ENCODE measurements around the gene CLCN4.

CLCN4 gene

DNA sequence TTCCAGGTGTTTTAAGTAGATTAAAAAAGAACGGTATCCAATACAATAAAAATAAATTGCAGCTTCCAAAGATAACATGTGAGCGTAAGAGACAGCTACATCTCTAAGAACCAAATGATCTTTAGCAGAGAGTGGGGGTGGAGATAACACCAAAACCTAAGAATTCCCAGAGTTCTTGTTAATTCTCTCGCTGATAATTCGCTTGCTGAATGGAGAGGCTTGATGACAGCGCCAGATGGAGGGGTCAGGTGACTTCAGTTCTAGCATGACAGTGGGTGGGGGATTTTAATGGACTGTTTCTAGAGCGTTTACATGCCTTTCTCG, 2.3 kb downstream of the CLCN4 start:
- DNase-seq: no peak
- in situ Hi-C loops (cut with MboI; ENCODE audit: low pct_unique_long_range_greater_than_20kb, low sequenced_read_pairs): no loop called here

- in situ Hi-C loops (cut with MboI; ENCODE audit: low pct_unique_long_range_greater_than_20kb, low sequenced_read_pairs): no loop called here
- DNase-seq: no peak
Observed at GRCh38 chrX:10160211-10160610, 3.4 kb downstream of the CLCN4 start.

DNA sequence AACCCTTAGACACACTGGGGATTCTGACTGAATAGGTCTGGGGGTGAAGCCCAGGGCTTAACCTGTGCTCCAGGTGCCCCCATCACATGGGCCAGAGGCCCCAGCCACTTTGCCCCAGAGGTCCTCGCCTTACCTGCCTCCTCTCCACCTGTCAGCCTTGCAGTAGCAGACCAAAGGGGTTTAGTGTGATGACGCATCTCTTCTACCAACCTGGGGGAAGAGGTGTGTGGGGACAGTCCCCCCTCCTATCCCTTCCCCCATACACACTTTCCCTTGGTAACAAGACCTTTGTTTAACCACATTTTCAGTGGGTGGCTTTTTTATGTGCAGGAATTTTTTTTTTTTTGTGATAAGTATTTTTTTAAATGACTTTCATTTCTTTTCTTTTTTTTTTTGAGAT, 6.3 kb downstream of the CLCN4 start:
- DNase-seq: no peak
- in situ Hi-C loops (cut with MboI; ENCODE audit: low pct_unique_long_range_greater_than_20kb, low sequenced_read_pairs): no loop called here

DNA sequence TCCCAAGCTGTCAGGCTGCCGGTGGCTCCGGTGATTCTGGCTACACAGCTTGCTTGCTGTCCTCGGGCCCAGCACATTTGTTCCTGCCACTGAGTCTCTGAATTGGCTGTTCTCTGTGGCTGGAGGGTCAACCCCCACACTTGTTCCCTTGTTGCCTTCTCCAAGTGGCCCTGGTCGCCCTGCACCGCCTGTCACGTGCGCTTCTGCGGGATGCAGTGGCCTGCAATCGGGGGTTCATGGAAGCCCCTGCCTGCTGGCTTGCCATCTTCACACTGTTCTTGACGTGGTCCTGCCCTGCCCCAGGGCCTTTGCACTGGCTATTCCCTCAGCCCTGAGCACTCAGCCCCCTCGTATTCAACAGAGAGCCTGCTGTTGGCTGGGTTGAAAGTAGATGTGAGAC, 8.1 kb downstream of the CLCN4 start:
- no peak for DNase-seq
- in situ Hi-C loops (cut with MboI; ENCODE audit: low pct_unique_long_range_greater_than_20kb, low sequenced_read_pairs): no loop called here

DNA sequence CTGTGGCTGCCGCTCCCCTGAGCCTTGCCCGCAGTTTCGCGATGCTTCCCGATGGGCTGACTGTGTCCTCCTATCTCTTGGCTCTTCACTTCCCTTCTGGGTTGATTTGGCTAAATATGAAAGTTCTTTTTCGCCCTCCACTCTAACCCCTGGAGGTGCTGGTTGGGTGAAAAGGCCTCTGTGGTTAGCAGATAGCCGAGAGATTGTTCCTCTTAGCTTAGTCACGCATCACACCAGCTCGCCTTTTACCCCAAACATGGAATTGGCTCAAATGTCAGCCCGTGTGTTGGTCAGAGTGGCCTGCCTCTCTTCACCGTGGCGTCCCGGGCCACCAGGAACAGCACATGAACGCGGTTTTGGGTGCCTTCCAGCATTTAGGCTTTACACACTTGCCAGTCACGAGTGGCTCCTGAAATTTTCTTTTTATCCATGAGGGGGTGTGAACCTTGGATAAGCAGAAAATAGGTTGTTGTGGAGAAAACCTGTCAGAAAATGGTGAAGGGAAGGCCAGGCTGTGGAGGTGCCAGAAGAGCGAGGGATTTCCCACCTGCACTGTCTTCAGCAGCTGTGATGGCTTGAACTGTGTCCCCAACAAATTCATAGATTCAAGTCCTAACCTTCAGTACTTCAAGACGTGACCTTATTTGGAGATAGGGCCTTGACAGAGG, 8.9 kb downstream of the CLCN4 start:
- in situ Hi-C loops (cut with MboI; ENCODE audit: low pct_unique_long_range_greater_than_20kb, low sequenced_read_pairs): no loop called here
- peak; percentile 91 for DNase-seq

GRCh38 chrX:10166248-10166716, 9.5 kb downstream of the CLCN4 start:
- in situ Hi-C loops (cut with MboI; ENCODE audit: low pct_unique_long_range_greater_than_20kb, low sequenced_read_pairs): no loop called here
- DNase-seq: no peak

DNA sequence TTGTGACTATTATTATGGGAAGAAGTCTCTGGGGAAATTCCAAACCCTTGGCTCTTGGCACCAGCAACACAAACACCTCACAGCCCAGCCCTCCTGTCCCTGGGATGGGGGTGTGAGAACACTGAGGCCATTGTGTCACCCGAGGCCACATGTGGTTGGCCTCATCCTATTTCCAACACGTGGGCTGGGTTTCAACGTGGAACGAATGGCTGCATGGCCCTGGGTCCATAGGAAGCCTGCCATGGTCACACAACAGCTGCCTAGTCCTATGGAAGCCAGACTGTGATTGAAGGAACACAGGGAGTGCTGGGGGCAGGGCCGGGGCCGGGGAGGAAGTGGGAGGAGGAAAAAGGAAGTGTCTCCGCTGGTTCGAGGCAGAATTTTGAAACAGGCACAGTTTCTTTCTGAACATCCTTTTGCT, 10.0 kb downstream of the CLCN4 start:
- in situ Hi-C loops (cut with MboI; ENCODE audit: low pct_unique_long_range_greater_than_20kb, low sequenced_read_pairs): no loop called here
- DNase-seq: peak; percentile 74

GRCh38 chrX:10167573-10167972, 10.8 kb downstream of the CLCN4 start:
- no peak for DNase-seq
- in situ Hi-C loops (cut with MboI; ENCODE audit: low pct_unique_long_range_greater_than_20kb, low sequenced_read_pairs): no loop called here

- no peak for DNase-seq
- in situ Hi-C loops (cut with MboI; ENCODE audit: low pct_unique_long_range_greater_than_20kb, low sequenced_read_pairs): no loop called here
Observed at GRCh38 chrX:10168226-10168625, 11.5 kb downstream of the CLCN4 start.

DNA sequence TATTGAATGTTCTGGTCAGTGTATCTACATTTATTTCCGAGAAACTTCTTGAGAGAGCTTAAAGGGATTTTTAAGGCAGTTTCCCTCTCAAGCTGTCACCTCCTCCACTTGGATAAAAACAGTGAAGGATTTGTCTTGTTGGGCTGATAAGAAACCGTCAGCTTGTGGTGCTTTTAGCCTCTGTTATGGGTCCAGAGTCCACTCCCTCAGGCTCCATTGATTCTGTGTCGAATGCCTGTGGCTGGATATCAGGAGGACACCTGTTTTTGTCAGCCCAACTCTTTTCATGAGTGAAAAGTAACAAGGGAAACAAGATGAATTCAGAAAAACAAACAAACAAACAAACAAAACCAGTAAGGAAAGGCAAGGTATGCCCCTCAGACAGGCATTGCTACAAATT, 12.4 kb downstream of the CLCN4 start:
- in situ Hi-C loops (cut with MboI; ENCODE audit: low pct_unique_long_range_greater_than_20kb, low sequenced_read_pairs): no loop called here

GRCh38 chrX:10171249-10171648, 14.5 kb downstream of the CLCN4 start:
- in situ Hi-C loops (cut with MboI; ENCODE audit: low pct_unique_long_range_greater_than_20kb, low sequenced_read_pairs): no loop called here

More for the DNA sequence above, 12.4 kb downstream of the CLCN4 start:
- DNase-seq: no peak

DNA sequence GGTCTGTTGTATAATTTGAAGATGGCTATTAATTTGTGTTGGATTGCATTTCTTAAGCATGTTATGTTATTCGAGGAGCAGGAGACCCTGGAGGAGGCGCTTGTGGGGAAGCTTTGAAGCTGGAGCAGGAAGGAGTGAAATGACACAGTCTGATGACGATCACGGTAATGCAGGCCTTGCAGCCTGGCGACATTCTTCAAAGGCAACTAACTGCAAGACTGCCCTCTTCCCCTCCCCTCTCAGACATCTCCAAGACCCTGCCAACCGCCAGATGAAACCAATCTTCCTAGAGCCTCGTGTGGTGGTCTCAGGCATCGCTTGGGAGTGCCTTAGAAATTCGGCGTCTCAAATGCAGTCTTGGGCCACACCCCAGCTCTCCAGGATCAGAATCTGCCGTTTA, 16.1 kb downstream of the CLCN4 start:
- in situ Hi-C loops (cut with MboI; ENCODE audit: low pct_unique_long_range_greater_than_20kb, low sequenced_read_pairs): no loop called here
- DNase-seq: no peak

More at GRCh38 chrX:10171249-10171648, 14.5 kb downstream of the CLCN4 start:
- no peak for DNase-seq

- in situ Hi-C loops (cut with MboI; ENCODE audit: low pct_unique_long_range_greater_than_20kb, low sequenced_read_pairs): no loop called here
- no peak for DNase-seq
Observed at GRCh38 chrX:10173331-10173900, 16.6 kb downstream of the CLCN4 start.

GRCh38 chrX:10174051-10174450, 17.3 kb downstream of the CLCN4 start:
- in situ Hi-C loops (cut with MboI; ENCODE audit: low pct_unique_long_range_greater_than_20kb, low sequenced_read_pairs): no loop called here
- DNase-seq: no peak

DNA sequence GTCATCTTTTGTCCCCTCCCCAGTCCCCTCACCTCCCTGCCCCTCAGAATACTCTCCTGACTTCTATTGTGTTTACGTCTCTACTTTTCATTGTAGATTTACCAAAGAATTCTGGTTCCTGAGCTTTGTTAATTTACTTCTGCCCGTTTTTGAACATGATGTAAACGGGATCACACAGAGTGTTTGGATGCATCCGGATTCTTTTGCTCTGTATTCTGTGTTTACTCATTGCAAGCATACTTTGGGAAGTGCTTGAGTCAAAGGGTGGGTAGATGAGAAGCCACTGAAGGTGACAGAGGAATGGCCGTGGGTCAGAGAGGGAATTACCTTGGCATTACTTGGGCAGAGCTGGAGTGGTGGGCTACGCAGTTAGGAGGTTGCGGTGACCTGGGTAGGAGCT, 18.0 kb downstream of the CLCN4 start:
- in situ Hi-C loops (cut with MboI; ENCODE audit: low pct_unique_long_range_greater_than_20kb, low sequenced_read_pairs): loop anchor here (25.0 kb wide), 2 partner anchors 437 to 962 kb away; partner anchors contain the start of gene MID1
- no peak for DNase-seq

- in situ Hi-C loops (cut with MboI; ENCODE audit: low pct_unique_long_range_greater_than_20kb, low sequenced_read_pairs): loop anchor here (25.0 kb wide), 2 partner anchors 437 to 962 kb away; partner anchors contain the start of gene MID1
Observed at GRCh38 chrX:10175319-10175871, 18.6 kb downstream of the CLCN4 start.

GRCh38 chrX:10176121-10177003, 19.6 kb downstream of the CLCN4 start:
- DNase-seq: peak; percentile 94
- in situ Hi-C loops (cut with MboI; ENCODE audit: low pct_unique_long_range_greater_than_20kb, low sequenced_read_pairs): loop anchor here (25.0 kb wide), 2 partner anchors 436 to 961 kb away; partner anchors contain the start of gene MID1

More at GRCh38 chrX:10175319-10175871, 18.6 kb downstream of the CLCN4 start:
- peak; percentile 35 for DNase-seq

DNA sequence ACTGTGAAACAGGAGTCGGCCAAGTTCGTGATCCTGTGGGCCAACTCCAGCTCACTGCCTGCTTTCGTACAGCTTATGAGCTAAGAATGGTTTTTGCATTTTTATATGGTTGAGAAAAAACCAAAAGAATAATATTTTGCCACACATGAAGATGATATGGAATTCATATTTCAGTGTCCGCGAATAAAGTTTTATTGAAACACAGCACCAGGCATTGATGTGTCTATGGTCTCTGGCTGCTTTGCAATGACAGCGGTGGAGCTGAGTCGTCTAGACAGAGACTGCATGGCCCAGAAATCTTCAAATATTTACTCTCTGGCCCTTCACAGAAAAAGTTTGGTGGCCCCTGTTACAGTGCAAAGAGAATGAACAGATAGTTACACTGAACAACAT, 20.2 kb downstream of the CLCN4 start:
- in situ Hi-C loops (cut with MboI; ENCODE audit: low pct_unique_long_range_greater_than_20kb, low sequenced_read_pairs): loop anchor here (25.0 kb wide), 2 partner anchors 435 to 960 kb away; partner anchors contain the start of gene MID1
- DNase-seq: no peak

- DNase-seq: no peak
- in situ Hi-C loops (cut with MboI; ENCODE audit: low pct_unique_long_range_greater_than_20kb, low sequenced_read_pairs): loop anchor here (25.0 kb wide), 2 partner anchors 435 to 960 kb away; partner anchors contain the start of gene MID1
Observed at GRCh38 chrX:10177601-10178000, 20.8 kb downstream of the CLCN4 start.

Data from KBM-7 (cell line).